GM13977 (cell line): Measurements from ENCODE around the gene SDS.
A peak's percentile ranks its signal among the peaks of the same experiment; 100 is the strongest.

Source experiments
- DNase-seq: peaks from one replicate; pipeline ENCODE4 v3.0.0; 2012; ENCODE audit warnings: low spot score
- in situ Hi-C: fragments of 300-500 bp; cut with MboI; formaldehyde crosslinking; loops from one replicate; pipeline ENCODE4 v1.12.0; 2022; ENCODE audit warnings: low sequenced_read_pairs, low pct_unique_long_range_greater_than_20kb, mixed read lengths, inconsistent platforms; ENCODE audit not compliant: unreplicated experiment
- TF ChIP-seq, protein P1 (sequence below): IDR thresholded peaks from 2 replicates; pipeline ENCODE4 v1.5.1; 2012; ENCODE audit warnings: mild to moderate bottlenecking, control low read depth; ENCODE audit not compliant: insufficient read depth; ENCODE audit errors: extremely low read depth, missing control alignments

SDS gene

DNA sequence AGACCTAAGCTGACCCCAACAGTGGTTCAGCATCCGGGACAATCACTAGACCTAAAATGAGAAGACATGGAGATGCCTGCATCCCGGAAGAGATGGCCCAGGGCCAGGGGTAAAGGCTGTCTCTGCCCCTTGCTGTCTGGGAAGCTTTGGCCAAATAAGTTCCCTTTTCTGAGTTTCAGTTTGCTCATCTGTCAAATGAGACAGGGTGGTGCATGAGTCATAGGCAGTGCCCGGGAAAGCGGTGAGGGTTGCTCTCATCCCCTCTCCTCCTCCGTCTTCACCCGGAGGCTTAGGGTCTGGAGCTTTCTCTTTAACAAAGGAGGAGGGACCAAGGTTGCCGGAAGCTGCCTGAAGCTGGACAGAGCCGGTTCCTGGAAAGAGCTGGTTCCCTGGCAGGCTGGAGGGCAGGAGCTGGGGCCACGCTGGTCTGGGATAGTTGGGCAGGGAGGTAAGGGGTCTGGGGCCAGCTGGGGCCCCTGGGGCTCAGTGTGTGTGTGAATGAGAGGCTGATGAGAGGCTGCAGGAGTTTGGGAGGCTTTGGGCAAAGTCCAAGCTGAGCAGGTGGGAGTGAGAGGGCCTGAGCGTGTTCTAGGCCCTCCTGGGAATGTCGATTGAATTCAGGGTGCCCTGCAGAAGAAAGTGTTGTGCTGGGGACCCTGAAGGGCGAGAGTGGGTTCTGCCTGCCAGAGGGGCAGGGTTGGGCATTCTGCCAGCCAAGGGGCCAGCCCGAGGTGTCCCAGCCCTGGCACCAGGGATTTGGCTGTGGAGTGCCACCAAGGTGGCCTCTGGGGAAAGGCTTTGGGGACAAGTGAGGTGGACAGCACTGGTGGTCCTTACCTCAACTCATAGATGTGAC is 18.6 kb upstream of the SDS start, which contains the start of gene SDSL:
TSS of gene SDSL (plus strand) at position 351 of the 856 bp plus-strand sequence. CDS start 5,603 bp downstream, outside the sequence.
- in situ Hi-C loops, result loop anchor here (25.0 kb wide), 1 partner anchor 235 kb away; the partner anchor contains the start of genes DDX54 and RITA1
- peak; percentile 56 for DNase-seq
- TF ChIP-seq, protein P1, sequence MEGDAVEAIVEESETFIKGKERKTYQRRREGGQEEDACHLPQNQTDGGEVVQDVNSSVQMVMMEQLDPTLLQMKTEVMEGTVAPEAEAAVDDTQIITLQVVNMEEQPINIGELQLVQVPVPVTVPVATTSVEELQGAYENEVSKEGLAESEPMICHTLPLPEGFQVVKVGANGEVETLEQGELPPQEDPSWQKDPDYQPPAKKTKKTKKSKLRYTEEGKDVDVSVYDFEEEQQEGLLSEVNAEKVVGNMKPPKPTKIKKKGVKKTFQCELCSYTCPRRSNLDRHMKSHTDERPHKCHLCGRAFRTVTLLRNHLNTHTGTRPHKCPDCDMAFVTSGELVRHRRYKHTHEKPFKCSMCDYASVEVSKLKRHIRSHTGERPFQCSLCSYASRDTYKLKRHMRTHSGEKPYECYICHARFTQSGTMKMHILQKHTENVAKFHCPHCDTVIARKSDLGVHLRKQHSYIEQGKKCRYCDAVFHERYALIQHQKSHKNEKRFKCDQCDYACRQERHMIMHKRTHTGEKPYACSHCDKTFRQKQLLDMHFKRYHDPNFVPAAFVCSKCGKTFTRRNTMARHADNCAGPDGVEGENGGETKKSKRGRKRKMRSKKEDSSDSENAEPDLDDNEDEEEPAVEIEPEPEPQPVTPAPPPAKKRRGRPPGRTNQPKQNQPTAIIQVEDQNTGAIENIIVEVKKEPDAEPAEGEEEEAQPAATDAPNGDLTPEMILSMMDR, result no peak

DNA sequence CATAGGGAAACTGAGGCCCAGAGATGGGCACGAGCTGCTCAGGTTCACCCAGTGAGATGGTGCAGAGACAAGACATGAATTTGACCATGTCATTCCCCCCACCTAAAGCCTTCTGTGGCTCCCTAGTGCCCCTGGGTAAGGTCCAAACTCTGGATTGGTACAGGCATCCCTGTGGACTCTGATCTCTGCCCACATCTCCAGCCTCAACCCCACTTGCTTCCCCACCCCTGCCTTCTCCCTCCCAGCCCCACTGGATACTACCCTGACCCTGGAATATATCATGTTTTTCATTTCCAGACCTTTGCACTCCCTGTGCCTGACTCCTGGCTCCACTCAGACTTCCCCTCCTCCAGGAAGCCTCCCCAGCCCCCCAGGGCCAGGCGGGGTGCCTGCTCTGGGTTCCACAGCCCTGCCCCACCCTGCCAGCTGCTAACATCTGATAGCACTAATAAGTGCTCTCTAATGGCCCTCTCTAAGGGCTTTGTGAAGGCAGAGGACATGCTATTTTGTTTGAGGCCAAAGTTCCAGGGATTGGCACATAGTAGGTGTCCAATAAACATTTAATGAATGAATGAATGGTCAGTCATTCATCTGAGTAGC is 17.4 kb upstream of the SDS start:
- no peak for DNase-seq
- in situ Hi-C loops, result loop anchor here (25.0 kb wide), 1 partner anchor 234 kb away; the partner anchor contains the start of genes DDX54 and RITA1
- TF ChIP-seq, protein P1, result no peak

DNA sequence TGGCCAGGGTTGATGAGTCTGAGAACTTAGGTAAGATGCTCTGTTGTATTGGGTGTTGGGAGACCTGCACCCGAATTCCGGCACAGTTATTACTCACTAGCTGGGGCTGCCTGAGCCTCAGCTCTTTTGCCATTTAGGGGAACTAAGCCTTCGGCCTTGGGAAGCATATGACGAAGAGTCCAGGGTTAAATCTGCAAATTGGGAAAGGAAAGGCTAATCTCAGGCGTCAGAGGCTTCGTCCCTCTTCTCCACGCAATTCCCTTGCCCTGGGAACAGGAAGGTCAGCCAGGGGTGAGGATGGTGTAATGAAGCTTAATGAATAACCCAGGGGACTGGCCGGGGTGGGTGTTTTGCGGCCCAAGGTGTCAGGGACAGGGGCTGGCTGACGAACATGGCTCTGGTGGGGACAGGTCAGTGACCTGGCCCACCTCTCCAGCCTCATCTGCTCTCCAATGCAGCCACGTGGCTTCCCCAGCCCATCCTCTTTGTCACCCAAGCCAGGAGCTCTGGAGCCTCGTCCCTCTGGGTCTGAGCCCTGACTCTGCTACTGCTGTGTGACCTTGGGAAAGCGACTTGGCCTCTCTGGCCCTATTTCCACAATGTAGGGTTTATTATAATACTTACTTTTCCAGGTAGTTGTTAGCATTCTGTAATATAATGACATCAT is 14.7 kb upstream of the SDS start:
- in situ Hi-C loops, result loop anchor here (25.0 kb wide), 1 partner anchor 231 kb away; the partner anchor contains the start of genes DDX54 and RITA1
- TF ChIP-seq, protein P1, result no peak
- no peak for DNase-seq

DNA sequence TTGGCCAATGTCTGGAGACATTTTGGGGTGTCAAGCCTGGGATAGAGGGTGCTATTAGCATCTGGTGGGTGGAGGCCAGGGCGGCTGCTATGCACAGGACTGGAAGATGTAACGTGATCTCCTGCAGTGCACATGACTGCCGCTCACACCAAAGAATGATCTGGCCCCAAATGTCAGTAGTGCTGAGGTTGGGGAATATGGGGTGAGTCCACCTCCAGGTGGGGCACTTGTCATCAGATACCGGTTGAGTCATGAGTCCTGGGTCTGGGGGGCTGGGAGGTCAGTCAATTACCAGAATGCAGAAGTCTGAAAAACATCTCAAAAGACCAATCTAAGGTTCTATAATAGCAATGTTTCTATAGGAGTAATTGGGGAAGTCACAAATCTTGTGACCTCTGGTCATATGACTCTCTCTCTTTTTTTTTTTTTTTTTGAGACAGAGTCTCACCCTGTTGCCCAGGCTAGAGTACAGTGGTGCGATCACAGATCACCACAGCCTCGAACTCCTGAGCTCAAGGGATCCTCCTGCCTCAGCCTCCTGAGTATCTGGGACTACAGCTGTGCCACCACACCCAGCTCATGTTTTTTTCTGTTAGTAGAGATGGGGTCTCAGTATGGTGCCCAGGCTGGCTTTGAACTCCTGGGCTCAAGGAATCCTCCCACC is 12.5 kb upstream of the SDS start:
- in situ Hi-C loops, result loop anchor here (25.0 kb wide), 1 partner anchor 229 kb away; the partner anchor contains the start of genes DDX54 and RITA1
- DNase-seq, result no peak
- TF ChIP-seq, protein P1, result no peak

DNA sequence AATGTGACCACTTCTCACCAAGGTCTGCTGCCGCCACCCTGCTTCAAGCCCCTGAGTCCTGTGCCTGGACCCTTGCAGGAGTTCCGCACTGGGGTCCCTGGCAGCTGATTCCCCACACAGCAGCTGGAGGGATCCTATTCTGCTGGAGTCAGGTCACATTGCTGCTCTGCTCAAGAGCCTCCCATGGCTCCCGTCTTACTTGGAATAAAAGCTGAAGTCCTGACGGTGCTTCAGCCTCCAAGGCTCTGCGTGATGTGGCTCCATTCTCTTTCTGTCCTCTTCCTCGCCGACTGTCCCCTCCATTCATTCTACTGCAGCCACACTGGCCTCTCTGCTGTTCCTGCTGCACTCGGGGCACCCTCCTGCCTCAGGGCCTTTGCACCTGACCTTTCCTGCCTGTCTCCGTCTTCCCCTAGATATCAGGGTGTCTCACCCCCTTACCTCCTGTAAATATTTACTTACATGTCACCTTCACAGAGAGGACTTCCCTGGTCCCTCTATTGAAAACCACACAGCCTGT is 10.9 kb upstream of the SDS start:
- in situ Hi-C loops, result loop anchor here (25.0 kb wide), 1 partner anchor 227 kb away; the partner anchor contains the start of genes DDX54 and RITA1
- no peak for DNase-seq
- TF ChIP-seq, protein P1, result no peak

DNA sequence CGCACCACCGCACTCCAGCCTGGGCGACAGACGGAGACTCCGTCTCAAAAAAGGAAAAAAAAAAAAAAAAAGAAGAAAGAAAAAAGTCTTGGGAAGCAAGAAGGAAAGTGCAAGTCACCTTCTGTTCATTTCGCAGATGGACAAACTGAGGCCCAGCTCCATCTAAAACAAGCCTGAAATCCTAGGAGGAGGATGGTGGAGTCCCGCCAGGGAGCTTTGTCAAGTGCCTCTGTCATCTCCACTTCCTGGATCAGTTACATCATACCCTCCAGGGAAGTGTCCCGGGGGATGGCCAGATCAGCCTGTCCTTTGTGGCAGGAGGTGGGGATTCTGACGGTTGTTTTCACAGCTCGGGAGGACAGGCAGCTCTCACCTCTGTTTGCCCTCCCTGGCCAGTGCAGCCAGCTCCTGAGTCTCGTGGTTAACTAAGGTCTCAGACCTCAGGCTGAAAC is 9.8 kb upstream of the SDS start:
- in situ Hi-C loops, result loop anchor here (25.0 kb wide), 1 partner anchor 226 kb away; the partner anchor contains the start of genes DDX54 and RITA1
- TF ChIP-seq, protein P1, result no peak
- no peak for DNase-seq
